GM13977 (cell line): ENCODE data around the gene KLK8.

ENCODE experiments used
- DNase-seq: peaks from one replicate; pipeline ENCODE4 v3.0.0; 2012; ENCODE audit warnings: low spot score
- in situ Hi-C: fragments of 300-500 bp; cut with MboI; formaldehyde crosslinking; loops from one replicate; pipeline ENCODE4 v1.12.0; 2022; ENCODE audit warnings: low sequenced_read_pairs, low pct_unique_long_range_greater_than_20kb, mixed read lengths, inconsistent platforms; ENCODE audit not compliant: unreplicated experiment
- TF ChIP-seq, protein P1 (sequence below): IDR thresholded peaks from 2 replicates; pipeline ENCODE4 v1.5.1; 2012; ENCODE audit warnings: mild to moderate bottlenecking, control low read depth; ENCODE audit not compliant: insufficient read depth; ENCODE audit errors: extremely low read depth, missing control alignments

Gene KLK8

DNA sequence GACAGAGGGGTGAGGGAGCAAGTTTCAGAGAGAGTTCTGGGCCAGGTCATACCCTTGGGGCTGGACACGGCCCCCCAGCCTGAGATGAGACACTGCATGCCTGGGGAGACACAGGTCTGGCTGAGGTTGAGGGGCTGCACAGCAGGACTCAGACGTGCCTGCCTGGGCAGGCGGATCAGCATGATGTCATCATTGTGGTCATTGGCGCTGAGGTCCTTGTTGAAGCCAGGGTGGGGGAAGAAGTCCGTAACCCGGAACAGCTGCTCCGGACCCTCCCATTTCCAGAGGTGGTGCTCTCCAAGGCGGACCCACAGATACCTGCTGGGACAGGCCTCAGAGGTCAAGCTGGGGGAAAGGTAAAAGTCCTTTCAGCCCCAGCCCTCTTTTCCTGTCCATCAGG, 5.0 kb upstream of the KLK8 start:
- no peak for DNase-seq
- in situ Hi-C loops = no loop called here
- TF ChIP-seq, protein P1, sequence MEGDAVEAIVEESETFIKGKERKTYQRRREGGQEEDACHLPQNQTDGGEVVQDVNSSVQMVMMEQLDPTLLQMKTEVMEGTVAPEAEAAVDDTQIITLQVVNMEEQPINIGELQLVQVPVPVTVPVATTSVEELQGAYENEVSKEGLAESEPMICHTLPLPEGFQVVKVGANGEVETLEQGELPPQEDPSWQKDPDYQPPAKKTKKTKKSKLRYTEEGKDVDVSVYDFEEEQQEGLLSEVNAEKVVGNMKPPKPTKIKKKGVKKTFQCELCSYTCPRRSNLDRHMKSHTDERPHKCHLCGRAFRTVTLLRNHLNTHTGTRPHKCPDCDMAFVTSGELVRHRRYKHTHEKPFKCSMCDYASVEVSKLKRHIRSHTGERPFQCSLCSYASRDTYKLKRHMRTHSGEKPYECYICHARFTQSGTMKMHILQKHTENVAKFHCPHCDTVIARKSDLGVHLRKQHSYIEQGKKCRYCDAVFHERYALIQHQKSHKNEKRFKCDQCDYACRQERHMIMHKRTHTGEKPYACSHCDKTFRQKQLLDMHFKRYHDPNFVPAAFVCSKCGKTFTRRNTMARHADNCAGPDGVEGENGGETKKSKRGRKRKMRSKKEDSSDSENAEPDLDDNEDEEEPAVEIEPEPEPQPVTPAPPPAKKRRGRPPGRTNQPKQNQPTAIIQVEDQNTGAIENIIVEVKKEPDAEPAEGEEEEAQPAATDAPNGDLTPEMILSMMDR = no peak

- in situ Hi-C loops = no loop called here
- TF ChIP-seq, protein P1 = no peak
Observed at GRCh38 chr19:51005248-51005647, 3.8 kb upstream of the KLK8 start.

GRCh38 chr19:51003316-51003715, 1.9 kb upstream of the KLK8 start:
- DNase-seq = no peak
- in situ Hi-C loops = no loop called here
- TF ChIP-seq, protein P1 = no peak

More at GRCh38 chr19:51005248-51005647, 3.8 kb upstream of the KLK8 start:
- no peak for DNase-seq

DNA sequence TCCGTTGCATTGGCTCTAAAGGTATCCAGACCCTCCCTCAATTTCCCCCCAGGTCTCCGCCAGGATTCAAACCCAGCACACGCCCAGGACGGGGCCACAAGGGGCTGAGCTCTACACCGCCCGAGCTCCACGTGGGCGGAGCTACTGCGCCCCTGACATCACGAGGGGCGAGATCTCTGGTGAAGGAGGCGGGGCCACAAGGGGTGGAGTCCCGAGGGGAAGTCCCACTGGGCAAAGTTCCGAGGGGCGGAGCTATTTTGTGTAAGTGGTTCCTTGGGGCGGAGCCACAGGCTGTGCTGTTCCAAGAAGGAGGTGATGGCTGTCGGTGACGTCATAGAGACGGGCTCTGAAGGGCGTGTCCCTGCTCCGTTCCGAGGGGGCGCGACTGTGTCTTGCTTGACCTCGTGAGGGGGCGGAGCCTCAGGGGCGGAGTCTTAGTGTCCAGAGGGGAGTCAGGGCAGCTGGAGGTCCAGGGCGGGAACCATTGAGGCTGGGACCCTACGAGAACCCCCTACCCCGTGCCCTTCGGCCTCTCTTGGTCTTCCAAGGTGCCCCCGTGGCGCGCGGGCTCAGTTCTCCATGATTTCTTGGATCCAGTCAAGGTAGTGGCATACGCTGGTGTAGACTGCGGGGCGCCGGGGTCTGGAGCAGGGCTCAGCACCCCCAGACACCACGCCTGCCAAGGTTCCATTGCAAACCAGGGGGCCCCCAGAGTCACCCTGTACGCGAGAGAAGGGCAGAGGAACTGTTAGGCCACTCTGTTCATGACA, 1.3 kb upstream of the KLK8 start:
- in situ Hi-C loops = no loop called here
- TF ChIP-seq, protein P1 = no peak
- DNase-seq = no peak

DNA sequence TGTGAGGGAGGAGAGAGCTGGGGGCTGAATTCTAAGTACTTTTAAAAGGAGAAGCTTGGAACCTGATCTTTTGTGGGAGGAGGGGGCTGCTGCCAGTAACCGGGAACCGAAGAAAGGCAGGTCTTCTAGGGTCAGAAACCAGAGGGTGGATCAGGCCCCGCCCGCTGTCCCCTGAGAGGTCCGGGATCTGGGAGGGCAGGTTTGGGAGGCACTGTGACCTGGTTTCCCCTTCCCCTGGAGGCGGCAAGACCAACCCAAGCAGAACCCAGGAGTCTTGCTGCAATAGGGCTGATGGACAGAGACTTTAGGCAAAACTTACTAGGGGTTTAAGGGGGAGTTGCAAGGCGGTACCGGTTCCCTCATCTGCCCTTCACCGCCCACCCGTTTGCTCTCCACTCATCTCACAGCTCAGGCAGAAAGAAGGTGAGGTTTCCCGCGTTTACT, 707 bp upstream of the KLK8 start:
- in situ Hi-C loops = no loop called here
- no peak for DNase-seq
- TF ChIP-seq, protein P1 = no peak

DNA sequence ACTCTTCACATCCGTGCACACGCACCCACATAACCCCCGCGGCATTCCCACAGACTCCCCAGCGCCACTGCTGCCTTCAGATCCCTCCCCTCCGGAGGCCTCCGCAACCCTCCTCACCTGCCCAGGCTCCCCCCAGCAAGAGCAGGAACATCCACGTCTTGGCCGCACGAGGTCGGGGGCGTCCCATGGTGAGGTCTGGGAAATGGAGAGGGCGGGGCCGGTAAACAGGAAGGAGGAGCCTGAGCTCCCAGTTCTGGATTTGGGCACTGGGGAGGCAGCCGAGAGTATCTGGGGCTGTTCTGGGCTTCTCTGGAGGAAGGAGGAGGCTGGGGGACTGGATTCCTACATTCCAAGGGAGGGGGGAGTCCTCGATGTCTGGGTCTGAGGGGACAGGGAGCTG, 423 bp downstream of the KLK8 start:
- no peak for DNase-seq
- in situ Hi-C loops = no loop called here
- TF ChIP-seq, protein P1 = no peak
